T-helper 2 cell (primary cell): ENCODE measurements around the gene FAM43B.

ENCODE experiments used
- DNase-seq, 5 experiments: peaks; one replicate each; pipeline versions ENCODE4 v3.0.0 to v3.0.0-alpha.2; 2012 to 2022

Gene FAM43B

DNA sequence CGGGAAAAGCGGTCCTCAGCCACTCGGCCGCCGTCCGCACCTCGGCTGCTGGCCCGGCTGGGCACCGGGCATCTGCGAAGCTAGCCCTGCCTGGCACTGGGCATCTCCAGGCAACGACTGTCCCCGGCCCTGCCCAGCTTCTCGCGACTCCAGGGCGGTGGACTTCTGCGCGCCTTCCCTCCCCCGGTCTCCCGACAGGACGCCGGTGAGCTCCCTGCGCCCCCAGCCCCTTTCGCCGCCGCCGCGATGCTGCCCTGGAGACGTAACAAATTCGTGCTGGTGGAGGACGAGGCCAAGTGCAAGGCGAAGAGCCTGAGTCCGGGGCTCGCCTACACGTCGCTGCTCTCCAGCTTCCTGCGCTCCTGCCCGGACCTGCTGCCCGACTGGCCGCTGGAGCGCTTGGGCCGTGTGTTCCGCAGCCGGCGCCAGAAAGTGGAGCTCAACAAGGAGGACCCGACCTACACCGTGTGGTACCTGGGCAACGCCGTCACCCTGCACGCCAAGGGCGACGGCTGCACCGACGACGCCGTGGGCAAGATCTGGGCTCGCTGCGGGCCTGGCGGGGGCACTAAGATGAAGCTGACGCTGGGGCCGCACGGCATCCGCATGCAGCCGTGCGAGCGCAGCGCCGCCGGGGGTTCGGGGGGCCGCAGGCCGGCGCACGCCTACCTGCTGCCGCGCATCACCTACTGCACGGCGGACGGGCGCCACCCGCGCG lies 514 bp downstream of the FAM43B start:
- peak in 1 of 5 experiments; percentile 4 for DNase-seq

DNA sequence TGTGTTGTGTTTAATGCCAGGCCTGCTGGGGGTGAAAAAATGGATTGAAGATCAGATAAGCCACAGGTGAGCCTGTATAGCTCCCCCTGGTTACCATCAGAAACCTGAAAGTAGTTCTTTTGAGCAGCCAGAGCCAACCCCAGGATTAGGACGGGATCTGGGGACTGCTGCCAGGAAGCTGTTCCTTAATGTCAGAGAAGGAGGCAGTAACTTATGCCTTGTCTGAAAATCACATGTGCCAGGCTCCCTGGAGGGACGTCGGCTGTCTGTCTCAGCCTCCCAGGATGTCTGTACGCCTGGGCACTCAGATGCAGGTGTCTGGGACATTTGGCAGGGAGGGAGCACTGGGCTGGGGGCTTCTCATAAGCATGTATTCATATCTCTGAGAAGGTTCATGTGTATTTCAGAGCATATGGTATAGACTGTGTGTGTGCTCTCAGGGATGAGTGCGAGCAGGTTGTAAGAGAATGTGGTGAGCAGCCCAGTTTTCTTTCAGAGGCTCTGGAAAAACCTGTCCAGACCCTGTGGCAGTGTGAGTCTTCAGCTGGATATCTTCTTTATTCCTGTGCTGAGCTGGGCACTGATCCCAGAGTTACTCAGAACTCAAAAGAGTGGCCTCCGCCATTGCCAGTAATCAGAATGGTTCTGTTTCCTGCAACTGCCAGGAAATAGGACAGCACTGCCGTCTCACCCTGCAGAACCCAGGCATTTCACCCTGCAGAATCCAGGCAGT lies 2.8 kb downstream of the FAM43B start:
- no peak for DNase-seq

DNA sequence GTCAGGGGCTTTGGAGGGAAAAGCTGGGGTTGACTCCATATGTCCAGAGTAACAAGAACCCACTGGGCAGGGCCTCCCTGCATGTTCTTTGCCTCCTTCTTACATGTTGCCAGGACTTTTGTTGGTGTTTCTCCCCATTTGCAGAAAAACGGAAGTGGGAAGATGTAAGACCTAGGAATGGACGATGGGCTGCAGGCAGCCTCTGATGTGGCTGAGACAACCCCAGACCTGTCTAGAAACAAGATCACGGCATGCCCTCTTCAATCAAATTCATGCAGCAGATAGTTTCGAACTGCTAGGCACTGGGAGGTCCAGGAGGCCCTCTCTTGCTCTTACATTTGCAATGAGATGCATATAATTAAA lies 3.4 kb downstream of the FAM43B start:
- DNase-seq = no peak

DNA sequence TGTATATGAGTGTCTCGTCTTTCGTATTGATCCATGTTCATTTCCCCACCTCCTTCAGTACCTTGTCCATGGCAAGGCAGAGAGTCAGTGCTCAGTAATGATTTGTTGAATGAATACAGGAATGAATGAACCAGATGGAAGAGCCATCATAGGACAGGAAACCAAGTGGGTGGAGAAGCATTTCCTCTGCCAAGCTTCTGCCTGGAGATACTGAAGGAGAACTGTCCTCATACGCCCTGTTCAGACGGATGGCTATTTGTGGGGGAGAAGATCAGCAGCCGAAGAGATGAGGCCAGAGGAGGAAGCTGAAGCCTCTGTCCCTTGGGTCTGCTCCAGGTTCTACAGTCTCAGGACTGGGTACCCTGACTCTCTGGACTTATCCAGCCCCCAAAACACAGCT lies 5.8 kb downstream of the FAM43B start:
- no peak for DNase-seq

DNA sequence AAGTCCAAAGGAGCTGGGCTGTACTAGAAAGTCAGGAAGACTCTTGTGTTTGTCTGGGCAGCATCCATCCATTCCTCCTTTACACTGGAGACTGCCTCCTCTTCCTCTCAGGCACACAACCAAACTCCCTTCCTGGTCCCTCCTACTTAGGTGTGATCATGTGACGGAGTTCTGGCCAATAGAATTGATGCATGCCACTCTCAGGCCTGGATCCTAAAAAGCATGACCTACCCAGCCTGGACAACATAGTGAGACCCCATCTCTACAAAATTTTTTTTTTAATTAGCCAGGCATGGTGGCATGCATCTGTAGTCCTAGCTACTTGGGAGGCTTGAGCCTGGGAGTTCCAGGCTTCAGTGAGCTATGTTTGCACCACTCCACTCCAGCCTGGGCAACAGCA lies 8.6 kb downstream of the FAM43B start:
- no peak for DNase-seq

DNA sequence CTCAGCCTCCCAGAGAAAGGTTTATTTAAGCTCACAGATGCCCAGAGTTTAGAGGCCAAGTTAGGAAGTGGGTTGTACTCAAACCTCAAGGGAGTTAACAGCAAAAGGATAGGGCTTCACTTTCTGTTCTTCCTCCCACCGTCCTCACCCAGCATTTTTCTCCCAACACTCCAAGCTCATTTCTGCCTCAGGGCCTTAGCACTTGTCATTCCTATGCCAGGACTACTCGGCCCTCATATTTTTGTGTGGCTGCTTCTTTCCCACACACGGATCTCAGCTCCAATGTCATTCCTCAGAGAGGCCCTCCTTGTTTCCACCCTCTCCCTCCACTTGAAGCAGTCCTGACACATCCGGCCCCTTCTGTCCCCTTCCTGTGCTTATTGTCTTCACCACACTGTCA lies 12.9 kb downstream of the FAM43B start:
- DNase-seq = no peak

DNA sequence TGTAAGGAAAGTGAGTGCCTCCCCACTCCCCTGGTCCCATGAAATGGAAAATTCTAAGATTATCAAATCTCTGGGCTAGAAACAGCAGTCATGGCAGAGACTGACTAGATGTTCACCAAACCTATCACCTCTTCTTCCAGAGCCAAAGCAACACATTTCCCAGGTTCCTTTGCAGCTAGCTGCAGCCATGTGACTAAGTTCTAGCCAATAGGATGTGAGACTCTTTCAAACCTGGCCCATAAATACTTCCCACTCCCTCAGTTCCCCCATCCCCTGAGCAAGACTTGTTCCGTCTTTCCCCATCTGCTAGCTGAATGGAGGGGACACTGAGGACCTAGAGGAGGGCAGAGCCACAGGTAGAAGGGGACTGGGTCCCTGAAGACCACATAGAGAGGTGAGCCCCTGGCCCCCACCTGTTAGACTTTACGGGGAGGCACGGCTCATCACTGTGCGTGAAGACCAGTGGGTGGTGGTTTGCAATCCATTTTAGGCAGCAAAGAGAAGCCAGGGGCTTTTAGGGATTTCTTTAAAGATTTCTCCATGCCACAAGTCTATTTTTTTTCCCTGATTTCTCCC lies 17.2 kb downstream of the FAM43B start:
- no peak for DNase-seq

DNA sequence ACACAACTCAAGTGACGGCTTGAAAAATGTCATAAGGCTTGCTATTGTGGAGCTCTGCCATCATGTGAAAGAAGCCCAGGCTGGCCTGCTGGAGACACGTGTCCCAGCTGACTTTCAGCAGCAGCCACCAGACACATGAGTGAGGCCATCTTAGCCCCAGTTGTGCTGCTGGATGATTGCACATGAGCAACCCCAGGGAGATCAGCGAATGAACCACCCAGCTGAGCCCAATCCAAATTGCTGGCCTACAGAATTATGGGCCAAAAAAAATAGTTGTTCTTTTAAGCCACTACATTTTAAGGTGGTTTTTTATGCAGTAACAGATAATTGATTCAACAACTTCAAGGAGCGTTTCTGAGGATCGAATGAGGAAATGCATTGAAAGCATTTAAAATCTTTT lies 19.1 kb downstream of the FAM43B start:
- DNase-seq = no peak

DNA sequence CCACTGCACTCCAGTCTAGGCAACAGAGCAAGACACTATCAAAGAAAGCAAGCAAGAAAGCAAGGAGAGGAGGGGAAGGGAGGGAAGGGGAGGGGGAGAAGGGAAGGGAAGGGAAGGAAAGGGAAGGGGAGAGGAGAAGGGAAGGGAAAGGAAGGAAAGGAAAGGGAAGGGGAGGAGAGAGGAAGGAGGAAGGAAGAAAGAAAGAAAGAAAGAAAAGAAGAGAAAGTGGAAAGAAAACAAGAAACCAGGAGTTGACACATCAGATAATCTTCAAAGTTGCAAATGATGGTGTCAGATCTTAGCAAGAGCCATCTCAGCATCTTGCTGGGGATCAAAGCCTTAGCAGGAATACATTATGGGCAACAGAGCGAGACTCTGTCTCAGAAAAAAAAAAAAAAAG lies 21.6 kb downstream of the FAM43B start:
- no peak for DNase-seq

DNA sequence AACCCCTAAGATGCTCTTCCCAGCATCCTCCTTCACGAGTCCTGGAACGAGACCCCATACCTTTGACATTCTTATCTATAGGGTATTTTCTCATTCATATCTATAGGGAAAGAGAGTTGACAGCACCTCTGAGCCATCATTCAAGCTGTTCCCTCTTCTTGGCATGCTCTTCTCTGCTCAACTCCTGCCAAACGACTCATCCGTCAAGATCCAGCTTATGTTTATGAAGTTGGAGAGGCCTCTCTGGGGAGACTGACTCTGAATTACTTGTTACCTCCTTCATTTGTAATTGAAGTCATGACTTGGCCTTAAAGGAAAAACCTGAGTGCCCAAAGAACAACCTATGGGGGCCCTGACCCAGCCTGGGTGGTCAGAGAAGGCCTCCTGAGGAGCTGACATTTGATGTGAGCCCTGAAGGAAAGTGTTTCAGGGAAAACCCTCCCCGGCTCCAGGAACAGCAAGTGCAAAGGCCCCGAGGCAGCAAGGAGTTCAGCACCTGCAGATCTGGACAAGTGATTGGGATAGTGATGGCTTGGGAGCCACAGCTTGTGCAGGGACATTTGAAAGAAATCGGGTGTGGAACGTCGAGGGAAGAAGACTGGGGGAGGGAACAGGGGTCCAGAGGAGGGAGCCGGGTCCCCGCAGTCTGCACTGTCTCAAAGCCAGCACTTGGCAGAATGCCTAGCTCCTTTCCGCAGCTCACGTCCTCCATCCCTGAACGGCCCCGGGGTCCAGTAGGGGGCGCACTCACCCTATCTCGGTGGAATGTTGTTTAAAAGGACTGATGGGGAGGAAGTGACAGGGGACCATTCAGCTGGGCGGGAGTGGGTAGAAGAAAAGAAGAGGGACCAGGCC lies 22.5 kb downstream of the FAM43B start:
- DNase-seq = peak in 3 of 5 experiments; percentile 30 to 68 (median 40)

DNA sequence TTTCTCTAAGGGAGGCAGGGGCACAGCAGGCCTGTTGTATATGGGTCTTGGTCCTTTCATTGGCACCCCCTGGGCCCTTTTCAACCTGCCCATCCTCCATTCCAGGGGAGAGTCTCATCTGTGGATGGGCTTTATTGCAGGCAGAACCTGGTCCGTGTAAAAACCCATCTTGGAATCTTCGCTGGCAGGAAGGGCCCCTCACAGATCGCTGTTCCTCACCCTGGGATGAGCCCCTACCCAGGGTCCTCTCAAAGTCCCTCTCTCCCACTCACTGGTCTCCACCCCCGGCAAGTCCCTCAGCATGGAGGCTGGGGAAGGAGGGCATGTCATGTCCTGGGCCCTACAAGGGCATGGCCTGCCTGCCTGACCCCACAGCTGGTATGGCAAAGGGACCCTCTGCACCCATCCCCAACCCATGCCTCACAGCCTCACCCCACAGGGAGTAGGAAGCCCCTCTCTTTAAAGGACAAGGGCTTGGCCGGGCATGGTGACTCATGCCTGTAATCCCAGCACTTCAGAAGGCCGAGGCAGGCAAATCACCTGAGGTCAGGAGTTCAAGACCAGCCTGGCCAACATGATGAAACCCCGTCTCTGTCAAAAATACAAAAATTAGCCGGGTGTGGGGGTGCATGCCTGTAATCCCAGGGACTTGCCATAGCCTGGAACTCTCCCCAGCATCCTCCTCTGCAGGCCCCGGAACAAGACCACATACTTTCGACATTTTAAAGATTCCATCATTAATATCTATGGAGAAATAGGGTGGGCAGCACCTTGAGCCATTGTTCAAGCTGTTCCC lies 23.4 kb downstream of the FAM43B start:
- DNase-seq = no peak

DNA sequence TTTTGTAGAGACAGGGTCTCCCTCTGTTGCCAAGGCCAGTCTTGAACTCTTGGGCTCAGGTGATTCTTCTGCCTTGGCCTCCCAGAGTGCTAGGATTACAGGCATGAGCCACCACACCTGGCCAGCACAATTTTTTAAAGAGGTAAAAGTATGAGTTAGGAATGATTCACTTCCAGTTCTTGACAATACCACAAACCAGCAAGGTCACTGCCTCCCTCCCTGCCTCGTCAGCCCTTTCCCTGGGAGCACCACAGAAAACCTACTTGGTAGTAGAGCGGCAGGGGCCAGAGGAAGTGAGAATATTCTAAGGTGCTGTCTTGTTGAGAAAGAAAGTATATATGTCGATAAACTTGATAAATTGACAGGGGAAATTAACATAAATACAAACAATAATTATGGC lies 25.7 kb downstream of the FAM43B start:
- DNase-seq = no peak

DNA sequence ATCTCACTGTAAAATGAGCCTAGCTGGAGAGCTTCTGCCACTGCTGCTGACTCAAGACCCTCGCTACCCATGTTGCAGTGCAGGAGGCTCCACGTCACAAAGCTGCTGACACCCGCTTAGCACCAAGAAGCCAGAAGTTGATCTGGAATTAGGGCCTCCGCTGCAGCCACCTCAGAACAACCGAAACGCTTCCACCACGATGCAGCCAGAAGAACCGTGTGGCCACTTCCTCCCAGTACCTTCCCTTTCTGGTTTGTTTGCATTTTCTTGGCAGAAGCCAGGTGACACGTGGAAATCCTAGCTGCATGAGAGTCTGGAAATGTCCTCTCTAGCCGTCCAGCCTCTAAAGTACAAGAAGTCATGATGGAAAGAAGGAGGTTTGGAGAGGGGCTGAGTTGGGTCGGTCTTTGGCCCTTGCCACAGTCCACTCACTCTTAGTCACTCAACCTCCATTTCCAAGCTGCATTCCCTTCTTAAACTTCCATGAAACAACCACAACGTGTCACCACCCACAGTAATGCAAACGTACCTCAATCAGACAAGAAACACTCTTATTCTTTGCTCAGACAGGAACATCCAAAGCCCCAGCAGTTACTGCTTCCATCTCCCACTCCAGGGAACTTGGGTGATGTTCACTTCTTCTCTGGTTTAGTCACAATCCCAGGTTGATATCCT lies 26.5 kb downstream of the FAM43B start:
- no peak for DNase-seq

DNA sequence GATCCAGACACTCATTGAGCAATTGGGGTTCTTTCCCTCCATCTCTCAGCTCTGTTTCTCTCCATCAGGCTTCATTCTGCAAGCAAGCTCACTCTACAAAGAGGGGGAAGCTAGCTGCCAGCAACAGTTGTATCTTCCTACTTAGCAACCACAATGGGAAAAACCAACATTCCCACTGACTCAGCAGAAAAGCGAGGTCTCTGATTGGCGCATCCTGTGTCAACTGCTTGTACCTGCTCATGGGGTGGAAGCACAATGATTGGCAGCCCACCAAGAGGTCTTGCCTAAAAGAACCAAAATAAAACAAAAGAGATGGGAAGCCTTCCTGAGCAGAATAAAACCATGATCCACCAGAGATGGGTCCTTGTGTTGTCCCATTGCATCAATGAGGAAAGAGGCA lies 32.5 kb downstream of the FAM43B start:
- no peak for DNase-seq

DNA sequence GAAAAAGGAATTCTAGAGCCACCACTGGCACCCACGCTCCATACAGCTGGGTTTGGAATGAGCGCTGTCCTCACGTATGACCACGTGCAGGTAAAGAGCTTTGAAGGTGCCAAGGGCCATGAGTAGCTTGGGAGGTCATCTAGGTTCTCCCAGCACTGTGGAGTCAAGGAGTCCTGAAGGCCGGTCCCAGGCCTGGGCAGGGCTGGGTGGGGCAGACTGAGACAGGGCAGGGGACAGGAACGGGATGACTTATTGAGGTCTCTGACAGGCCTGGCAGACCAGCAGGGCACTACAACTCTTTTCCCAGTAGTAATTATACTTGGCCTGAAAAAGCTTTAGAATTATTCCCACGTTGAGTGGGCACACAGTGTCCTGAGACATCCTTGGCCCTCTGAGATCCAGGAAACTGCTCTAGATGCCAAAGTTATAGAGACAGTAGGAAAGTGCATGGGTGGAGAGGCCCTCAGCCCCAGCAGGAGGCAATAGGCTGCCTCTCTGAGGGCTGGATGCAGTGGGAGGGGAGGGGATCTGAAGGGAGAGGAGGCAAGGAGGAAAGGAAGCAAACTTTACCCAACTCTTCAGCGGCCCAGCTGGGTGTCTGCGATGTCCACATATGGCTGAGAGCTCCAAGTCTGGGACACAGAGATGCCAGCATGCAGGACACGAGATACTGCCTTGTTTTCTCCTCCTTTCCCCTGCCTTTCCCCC lies 34.7 kb downstream of the FAM43B start:
- no peak for DNase-seq

DNA sequence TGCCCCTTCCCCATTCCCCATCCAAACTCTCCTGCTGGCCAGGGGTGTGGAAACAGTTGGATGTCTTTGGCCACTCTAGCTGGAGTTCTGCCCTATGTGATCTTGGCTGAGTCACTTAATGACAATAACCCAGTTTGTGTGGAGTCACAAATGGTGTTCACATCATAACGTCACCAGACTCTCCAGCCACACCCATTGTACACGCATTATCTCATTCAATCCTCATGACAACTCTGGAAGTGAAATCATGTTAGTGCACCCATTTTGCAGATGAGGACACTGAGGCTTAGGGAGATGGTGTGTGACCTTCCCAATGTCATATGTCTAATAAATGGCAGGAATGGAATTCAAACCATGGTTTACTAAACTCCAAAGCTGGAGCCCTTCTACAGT lies 35.3 kb downstream of the FAM43B start:
- DNase-seq = no peak

DNA sequence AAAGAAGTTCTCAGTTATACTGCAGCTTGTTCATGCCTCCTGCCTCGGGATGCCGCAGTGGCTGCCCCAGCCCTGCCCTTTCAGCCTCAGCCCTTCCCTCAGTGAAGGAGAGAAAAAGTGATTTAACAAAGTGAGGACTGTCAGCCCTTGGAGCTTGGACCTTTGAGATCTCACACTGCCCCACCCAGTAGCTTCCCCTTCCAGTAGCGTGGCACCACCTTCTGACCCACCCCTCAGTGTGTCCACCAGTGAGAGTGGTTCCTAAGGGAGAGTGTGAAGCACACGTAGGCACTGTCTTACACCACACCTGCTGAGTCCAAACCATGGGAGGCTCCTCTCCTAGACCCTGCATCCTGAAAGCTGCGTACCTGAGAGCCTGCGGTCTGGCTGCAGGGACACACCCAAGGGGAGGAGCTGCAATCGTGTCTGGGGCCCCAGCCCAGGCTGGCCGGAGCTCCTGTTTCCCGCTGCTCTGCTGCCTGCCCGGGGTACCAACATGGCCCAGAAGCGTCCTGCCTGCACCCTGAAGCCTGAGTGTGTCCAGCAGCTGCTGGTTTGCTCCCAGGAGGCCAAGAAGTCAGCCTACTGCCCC lies 36.4 kb downstream of the FAM43B start, which contains the start of gene CDA:
CDA (plus strand) TSS at position 464 of the 592 bp plus-strand sequence; CDS start at position 497, 33 bp downstream.
- no peak for DNase-seq

DNA sequence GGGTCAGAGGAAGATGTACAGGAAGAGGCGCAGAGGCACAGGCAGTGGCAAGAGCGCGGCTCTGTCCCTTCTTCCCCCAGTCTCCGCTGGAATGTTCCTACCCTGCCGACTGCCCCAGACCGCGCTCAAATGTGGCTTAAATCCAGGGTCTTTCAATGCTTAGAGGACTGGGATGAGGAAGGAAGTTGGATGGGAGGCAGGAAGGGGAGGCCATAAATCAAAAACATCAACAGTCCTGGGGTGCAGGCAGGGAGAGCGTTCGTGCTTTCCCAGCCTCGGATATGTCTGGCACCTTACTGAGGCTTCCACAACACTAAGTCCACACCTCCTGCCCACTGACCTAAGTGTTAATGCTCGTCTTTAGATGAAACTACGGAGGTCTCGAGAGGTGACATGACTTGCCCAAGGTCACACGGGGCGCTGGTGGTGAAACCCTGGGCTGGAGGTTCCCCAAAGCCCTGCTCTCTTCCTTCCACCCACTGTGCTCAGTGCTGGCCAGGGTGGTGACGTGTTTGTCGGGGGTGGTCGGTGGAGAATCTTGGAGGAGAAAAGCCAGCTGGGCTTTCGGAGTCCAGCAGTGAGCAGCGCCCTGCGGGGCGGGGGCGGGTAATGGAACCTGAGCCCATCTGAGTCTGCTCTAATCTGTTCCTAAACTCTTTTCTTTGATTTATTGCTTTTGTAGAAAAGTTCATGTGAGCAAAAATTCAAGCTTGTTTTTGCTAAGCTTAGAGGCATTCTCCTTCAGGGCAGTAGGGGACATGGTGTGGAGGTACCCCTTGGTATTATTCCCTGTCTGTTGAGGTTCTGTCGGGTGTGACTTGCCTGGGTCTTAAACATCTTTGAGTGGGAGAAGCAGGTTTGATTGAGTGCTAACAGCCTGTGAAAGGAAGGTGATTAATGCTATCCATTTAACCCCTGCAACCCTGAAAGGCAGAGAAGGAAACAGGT lies 37.2 kb downstream of the FAM43B start:
- DNase-seq = no peak

DNA sequence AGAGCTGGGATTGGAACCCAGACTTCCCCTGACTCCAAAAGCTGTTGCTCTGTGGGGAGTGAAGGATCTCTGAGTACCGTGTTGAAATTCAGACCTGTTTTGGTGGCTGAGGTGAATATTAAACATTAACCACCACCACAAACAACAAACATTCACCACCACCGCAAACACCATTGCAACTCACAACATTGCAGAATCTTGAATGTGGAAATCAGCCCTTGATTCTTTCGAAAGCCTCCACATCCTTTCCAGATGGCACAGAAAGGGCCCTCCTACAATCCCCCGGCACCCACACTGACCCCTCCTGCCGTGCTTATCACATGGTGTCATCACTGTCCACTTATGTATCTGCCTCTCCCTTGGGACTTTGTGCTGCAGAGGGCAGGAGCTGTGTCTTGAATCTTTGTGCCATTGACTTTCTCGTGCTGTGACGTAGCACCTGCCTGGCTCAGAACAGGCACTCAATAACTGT lies 38.0 kb downstream of the FAM43B start:
- no peak for DNase-seq
